GDM1 (cell line): ENCODE data around the gene IFNA7.
"Not testable (repeated sequence)": the region's sequence is repeated elsewhere in the genome, so short reads cannot be mapped to it uniquely, and the experiment has no call there.

Experiments
- DNase-seq: peaks from one replicate; lab custom pipeline; 2025; lab: John Stamatoyannopoulos, UW

The IFNA7 gene

GRCh38 chr9:21202105-21202504 is at the start of gene IFNA7:
Gene IFNA7, minus strand, starts transcription at chr9:21202205. Its CDS starts 40 bp downstream, at chr9:21202165.
- not testable (repeated sequence) for DNase-seq

GRCh38 chr9:21251638-21252037 is 49.6 kb upstream of the IFNA7 start:
- no peak for DNase-seq

- no peak for DNase-seq
Observed at GRCh38 chr9:21251190-21251589, 49.2 kb upstream of the IFNA7 start.

- no peak for DNase-seq
Observed at GRCh38 chr9:21244836-21245235, 42.8 kb upstream of the IFNA7 start.

GRCh38 chr9:21239911-21240310 is 37.9 kb upstream of the IFNA7 start, which contains the start of gene IFNA14:
Gene IFNA14, minus strand, starts transcription at chr9:21240005. Its CDS starts 70 bp downstream, at chr9:21239935.
- DNase-seq: no peak

GRCh38 chr9:21236360-21236714 is 34.3 kb upstream of the IFNA7 start:
- not testable (repeated sequence) for DNase-seq

- DNase-seq: peak; percentile 38
Observed at GRCh38 chr9:21235468-21236359, 33.7 kb upstream of the IFNA7 start.

GRCh38 chr9:21234153-21234687 is 32.2 kb upstream of the IFNA7 start:
- no peak for DNase-seq

GRCh38 chr9:21233258-21233657 is 31.3 kb upstream of the IFNA7 start:
- DNase-seq: no peak

- DNase-seq: no peak
Observed at GRCh38 chr9:21228122-21228521, 26.1 kb upstream of the IFNA7 start, which contains the start of gene IFNA17. Gene IFNA17, minus strand, starts transcription at chr9:21228222. Its CDS starts 49 bp downstream, at chr9:21228173.

- DNase-seq: not testable (repeated sequence)
Observed at GRCh38 chr9:21217211-21217610, 15.2 kb upstream of the IFNA7 start, which contains the start of gene IFNA16. Gene IFNA16, minus strand, starts transcription at chr9:21217311. Its CDS starts 6 bp downstream, at chr9:21217305.

- DNase-seq: peak; percentile 2
Observed at GRCh38 chr9:21213411-21214326, 11.7 kb upstream of the IFNA7 start.

- not testable (repeated sequence) for DNase-seq
Observed at GRCh38 chr9:21212160-21212559, 10.2 kb upstream of the IFNA7 start.

- not testable (repeated sequence) for DNase-seq
Observed at GRCh38 chr9:21210782-21211181, 8.8 kb upstream of the IFNA7 start.

GRCh38 chr9:21210311-21210710 is 8.3 kb upstream of the IFNA7 start:
- no peak for DNase-seq

GRCh38 chr9:21207043-21207442 is 5.0 kb upstream of the IFNA7 start, which contains the start of gene IFNA10:
Gene IFNA10, minus strand, starts transcription at chr9:21207143. Its CDS starts 46 bp downstream, at chr9:21207097.
- DNase-seq: not testable (repeated sequence)

- no peak for DNase-seq
Observed at GRCh38 chr9:21205204-21205603, 3.2 kb upstream of the IFNA7 start.

GRCh38 chr9:21194867-21195776 is 6.9 kb downstream of the IFNA7 start:
- DNase-seq: peak; percentile 32

GRCh38 chr9:21187487-21187886 is 14.5 kb downstream of the IFNA7 start, which contains the start of gene IFNA4:
Gene IFNA4, minus strand, starts transcription at chr9:21187587. Its CDS starts 56 bp downstream, at chr9:21187531.
- DNase-seq: not testable (repeated sequence)
